Stimulated activated CD4-positive, alpha-beta T cell treated with anti-CD3 and anti-CD28 coated beads, Interleukin-2, amount 100 ng/mL, for 4 hours (primary cell): ENCODE results near the gene PTPRN.
"Not testable (repeated sequence)": the region's sequence is repeated elsewhere in the genome, so short reads cannot be mapped to it uniquely, and the experiment has no call there.

Experiments used
- DNase-seq: peaks from one replicate; pipeline ENCODE4 v3.0.0-alpha.2; 2020; ENCODE audit warnings: low read depth

PTPRN gene

DNA sequence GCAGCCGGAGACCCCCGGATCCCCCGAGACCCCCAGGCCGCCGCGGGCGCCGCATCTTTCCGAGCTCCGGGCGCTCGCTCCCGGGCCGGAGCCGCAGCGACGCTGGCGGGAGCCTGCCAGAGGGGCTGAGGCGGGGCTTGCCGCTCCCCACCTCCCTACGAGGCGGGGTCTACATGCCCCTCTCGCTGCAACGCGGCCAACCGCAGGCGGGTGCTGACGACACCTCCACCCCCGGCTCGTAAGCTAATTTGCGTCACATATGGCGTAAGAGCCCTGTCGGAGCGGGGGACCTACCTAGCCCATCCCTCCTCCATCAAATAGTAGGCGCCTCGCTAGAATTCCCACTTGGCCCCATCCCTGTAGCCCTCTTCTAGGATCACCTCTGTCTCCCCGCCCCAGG lies at the start of gene PTPRN:
Gene PTPRN, minus strand, starts transcription at position 124 of the 400 bp plus-strand sequence. Its CDS starts 69 bp downstream, at position 55.
- DNase-seq: no peak

DNA sequence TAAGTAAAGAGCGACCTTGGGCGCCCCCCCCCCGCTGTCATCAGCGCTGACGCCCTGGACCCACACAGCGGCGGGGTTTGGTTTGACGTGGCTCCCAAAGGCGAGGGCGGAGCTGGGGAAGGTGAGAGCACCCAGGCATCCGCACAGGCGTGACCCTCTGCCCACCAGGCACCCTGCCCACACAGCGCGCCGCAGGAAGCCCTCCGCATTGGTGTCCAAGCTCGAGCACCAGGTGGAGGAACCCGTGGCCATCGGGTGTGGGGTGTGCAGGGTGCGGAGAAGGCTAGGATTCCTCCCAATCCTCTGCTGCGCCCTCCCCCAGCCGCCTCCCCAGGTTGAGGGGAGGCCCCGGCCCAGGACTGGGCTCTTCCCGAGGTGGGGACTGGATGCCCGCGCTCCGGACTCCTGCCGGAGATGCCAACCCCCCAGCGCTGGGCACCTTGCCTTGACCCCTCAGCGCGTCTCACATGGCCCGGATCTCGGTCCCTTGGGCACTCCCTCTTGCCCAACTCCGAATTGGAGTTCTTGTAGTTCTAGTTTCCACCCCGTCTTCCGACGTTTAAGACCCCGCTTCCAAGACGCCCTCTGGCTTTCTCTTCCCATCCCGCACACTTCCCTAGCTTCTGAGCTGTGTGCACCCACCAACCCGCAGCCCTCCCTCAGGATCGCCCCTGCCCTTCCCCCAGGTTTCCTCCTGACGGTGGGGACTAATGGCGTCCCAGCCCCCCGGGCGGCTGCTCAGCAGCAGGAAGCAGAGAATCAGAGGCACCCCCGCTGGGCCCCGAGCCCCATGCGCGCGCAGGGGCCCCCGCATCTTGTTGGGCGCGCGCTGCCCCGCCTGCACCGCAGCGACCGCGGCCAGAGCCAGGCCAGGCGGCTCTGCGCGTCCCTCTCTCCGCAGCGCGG lies 49.2 kb upstream of the PTPRN start:
- DNase-seq: no peak

DNA sequence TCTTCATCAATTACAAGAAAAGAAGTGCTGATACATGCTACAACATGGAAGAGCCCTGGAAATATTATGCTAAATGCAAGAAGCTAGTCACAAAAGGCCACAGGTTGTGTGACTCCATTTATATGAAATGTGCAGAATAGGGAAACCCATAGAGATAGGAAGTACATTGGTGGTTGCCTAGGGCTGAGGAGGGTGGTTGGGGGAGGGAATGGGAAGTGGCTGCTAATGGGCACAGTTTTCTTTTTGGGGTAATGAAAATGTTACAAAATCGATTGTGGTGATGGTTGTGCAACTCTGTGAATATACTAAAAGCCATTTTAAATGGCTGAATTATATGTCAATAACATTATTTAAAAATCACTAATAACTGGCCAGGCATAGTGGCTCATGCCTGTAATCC lies 47.6 kb upstream of the PTPRN start:
- no peak for DNase-seq

- no peak for DNase-seq
Observed at GRCh38 chr2:219354582-219354981, 45.4 kb upstream of the PTPRN start.

GRCh38 chr2:219353129-219353528 lies 43.9 kb upstream of the PTPRN start:
- no peak for DNase-seq

DNA sequence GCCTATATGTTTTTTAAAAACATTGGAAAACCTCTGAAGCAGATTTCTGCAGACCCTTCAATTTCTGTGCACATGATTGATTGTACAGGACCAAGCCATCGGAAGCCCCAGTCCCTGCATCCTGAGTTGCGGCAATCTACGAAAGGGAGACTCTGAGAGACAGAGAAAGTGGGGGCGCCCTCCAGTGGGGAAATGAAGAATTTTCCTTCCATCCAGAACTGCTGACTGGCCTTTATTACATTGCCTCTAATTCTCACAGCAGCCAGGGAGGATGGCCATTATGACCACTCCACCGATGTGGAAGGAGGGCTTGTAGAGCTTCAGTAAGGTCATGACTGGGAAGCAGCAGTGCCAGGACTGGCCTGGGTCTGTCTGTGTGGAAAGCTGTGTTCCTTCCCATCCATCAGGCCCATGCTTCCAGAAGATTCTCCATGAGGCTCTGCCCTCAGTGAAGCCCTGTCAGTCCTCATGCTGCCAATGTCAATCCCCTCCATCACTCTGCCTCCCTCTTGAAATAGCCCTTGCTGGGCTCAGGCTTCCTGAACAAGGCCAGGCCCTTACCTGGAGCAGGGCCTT lies 43.3 kb upstream of the PTPRN start:
- DNase-seq: peak; percentile 36

- DNase-seq: no peak
Observed at GRCh38 chr2:219350710-219351221, 41.6 kb upstream of the PTPRN start.

GRCh38 chr2:219350215-219350614 lies 41.0 kb upstream of the PTPRN start:
- no peak for DNase-seq

DNA sequence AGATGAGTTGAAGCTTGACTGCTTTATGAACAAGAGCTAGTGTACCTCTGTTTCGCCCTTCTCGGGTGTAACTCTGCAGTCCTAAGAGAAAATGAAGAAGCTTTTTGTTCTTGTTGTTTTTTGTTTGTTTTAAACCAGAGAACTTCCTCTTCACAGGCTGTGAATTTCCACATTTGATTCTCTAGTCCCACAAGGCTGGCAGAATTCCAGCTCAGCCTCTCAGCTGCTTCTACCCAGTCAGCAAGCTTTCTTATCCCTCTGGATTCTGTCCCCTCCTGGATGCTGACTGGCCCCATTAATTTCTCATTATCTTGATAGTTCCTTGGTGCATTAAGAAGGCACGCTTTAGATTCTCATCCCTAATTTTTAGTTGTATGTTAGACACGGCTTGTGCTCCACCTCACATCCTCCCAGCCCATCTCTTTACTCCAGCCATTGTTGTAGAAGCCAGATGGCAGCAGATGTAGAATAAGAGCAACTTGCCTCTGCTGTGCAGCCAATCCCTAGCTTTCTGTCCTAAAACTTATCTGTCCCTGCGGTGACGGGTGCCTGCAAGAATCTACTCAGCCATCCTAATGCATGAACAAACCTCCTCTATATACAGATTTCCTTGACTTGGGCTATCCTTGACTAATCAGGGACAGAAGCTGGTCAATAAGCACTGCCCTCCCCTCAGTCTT lies 35.7 kb upstream of the PTPRN start:
- no peak for DNase-seq

DNA sequence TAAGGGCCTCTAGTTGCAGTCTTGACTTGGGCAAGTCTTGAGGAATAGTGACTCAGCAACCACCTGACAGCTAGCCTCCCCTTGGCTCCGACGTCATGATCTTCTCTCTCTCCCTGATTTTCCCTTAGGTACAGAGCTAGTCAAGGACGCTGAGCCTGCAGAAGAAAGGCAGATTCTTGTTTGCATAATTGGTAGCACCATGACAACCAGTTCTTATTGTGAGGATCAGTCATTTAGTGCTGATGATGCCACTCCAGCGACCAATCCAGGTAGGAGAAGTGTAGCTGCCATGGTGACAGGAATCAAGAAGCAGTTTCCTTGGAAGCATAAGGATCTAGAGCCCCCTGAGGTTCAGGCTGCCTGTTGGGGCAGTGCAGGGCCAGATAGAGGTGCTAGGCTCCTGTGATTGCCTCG lies 26.2 kb upstream of the PTPRN start:
- no peak for DNase-seq

DNA sequence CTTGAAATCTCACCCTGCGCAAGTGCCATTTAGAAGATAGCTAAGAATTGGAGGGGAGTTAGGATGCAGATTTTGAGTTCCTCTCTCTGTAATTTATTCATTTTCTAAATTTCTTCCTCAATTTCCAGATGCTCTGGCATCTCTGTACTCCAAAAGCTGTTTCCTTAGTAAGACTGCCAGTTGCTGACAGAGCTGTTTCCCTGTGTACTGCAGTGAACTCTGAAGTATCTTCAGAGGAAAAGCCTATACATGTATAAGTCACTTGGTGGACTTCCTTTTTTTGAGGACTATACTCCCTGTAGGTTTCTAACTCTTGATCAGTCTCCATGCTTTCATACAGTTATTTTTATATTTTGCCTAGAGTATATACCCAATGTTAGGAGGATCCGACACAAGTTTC lies 24.9 kb upstream of the PTPRN start:
- DNase-seq: no peak

GRCh38 chr2:219332542-219332941 lies 23.3 kb upstream of the PTPRN start, which contains the start of gene RESP18:
RESP18 (minus strand) TSS chr2:219332744.
- no peak for DNase-seq

DNA sequence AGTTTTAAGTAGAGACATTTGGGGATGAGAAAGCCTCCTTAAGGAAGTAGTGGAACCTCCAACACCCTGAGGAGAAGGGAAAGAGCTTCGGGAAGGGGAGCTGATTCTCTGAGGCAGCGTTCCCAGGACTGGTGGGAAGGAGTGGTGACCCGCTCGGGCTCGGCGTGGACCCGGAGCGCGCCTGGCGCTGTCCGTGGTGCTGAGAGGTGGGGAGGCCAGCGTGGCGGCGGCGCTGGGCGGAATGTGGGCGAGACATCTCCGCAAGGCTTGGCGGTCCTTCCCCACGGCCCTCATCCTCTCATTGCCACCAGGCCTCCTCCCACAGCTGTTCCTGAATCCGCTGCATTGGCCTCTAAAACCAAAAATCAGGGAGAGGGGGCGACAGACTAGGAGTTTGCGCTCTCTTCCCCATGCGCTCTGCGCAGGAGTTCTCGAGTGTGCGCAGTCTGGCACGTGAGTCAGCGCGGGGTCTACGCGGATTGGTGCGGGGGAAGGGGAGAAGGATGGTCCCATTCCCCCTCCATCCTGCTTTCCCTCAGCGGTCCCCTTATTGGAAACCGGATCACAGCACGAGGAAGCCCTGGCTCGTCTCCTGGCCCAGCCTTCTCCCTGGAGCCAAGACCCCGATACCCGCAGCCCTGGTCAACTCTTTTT lies 22.5 kb upstream of the PTPRN start:
- DNase-seq: no peak

DNA sequence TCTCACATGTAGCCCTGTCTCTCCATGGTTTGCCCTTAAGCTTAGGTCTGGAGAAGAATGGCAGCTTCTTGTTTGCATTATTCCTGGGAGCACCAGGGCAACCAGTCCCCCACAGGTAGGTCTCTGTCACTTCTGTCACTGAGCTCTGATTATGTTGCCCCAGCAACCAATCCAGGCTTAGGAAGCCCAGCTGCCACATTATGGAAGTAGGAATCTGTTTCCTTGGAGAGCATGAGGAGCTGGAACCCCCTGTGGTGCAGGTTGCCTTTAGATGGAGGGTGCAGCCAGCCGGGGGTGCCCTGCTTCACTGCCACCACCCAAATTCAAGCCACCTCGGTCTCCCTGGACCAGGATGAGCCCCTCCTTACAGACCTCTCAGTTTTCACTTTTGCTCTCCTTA lies 18.5 kb upstream of the PTPRN start:
- no peak for DNase-seq

- no peak for DNase-seq
Observed at GRCh38 chr2:219325657-219326315, 16.6 kb upstream of the PTPRN start.

- DNase-seq: no peak
Observed at GRCh38 chr2:219325136-219325535, 15.9 kb upstream of the PTPRN start.

- DNase-seq: no peak
Observed at GRCh38 chr2:219323434-219323833, 14.2 kb upstream of the PTPRN start.

GRCh38 chr2:219314804-219315468 lies 5.7 kb upstream of the PTPRN start:
- DNase-seq: no peak

DNA sequence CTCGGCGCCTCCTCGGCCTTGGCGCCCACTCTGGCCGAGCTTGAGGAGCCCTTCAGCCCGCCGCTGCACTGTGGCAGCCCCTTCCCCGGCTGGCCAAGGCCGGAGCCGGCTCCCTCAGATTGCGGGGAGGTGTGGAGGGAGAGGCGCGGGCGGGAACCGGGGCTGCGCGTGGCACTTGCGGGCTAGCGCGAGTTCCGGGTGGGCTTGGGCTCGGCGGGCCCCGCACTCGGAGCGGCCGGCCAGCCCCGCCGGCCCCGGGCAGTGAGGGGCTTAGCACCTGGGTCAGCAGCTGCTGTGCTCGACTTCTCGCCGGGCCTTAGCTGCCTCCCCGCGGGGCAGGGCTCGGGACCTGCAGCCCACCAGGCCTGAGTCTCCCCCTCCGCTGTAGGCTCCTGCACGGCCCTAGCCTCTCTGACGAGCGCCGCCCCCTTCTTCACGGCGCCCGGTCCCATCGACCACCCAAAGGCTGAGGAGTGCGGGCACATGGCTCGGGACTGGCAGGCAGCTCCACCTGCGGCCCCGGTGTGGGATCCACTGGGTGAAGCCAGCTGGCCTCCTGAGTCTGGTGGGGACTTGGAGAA lies 3.6 kb upstream of the PTPRN start:
- not testable (repeated sequence) for DNase-seq
